Liver (tissue), 9 donors: ENCODE results near the gene ZNF629. TPM values are rescaled to one million over a fixed set of nuclear protein-coding genes. Genes with fewer than 3 reads are reported as not detected.

Experiments
- DNase-seq: peaks from one replicate; pipeline ENCODE4 v3.0.0-alpha.2; 2017; ENCODE audit warnings: low spot score
- H3K27ac ChIP-seq, 2 donors: one replicate each; pipeline ENCODE4 v1.7.0; 2013; ENCODE audit warnings: inconsistent platforms in 2 of 2, low read length in 2 of 2, control low read depth in 1 of 2, low read depth in 1 of 2, mild to moderate bottlenecking in 1 of 2
- H3K27me3 ChIP-seq, 4 donors: one replicate each; pipeline versions ENCODE4 v1.6.1 to v1.7.0; 2013; ENCODE audit warnings: low read length in 3 of 4, inconsistent platforms in 1 of 4, mild to moderate bottlenecking in 1 of 4, moderate library complexity in 1 of 4; ENCODE audit not compliant: control insufficient read depth in 4 of 4, insufficient read depth in 4 of 4
- H3K36me3 ChIP-seq, 4 donors: one replicate each; pipeline versions ENCODE4 v1.6.1 to v1.7.0; 2013; ENCODE audit warnings: low read length in 3 of 4, mild to moderate bottlenecking in 3 of 4, low read depth in 1 of 4, moderate library complexity in 1 of 4; ENCODE audit not compliant: control insufficient read depth in 4 of 4, insufficient read depth in 3 of 4
- H3K4me1 ChIP-seq, 4 donors: one replicate each; pipeline versions ENCODE4 v1.6.1 to v1.7.0; 2013; ENCODE audit warnings: low read length in 3 of 4, mild to moderate bottlenecking in 3 of 4, moderate library complexity in 1 of 4; ENCODE audit not compliant: control insufficient read depth in 4 of 4, insufficient read depth in 4 of 4
- H3K4me3 ChIP-seq, 3 donors: one replicate each; pipeline versions ENCODE4 v1.6.1 to v1.7.0; 2013; ENCODE audit warnings: low read length in 3 of 3, control low read depth in 1 of 3, low read depth in 1 of 3, mild to moderate bottlenecking in 1 of 3
- H3K9ac ChIP-seq, 2 donors: one replicate each; pipeline ENCODE4 v1.7.0; 2013; ENCODE audit warnings: low read length in 2 of 2, mild to moderate bottlenecking in 2 of 2, moderate library complexity in 2 of 2, control low read depth in 1 of 2, low read depth in 1 of 2
- H3K9me3 ChIP-seq, 4 donors: one replicate each; pipeline versions ENCODE4 v1.6.1 to v1.7.0; 2013; ENCODE audit warnings: low read length in 3 of 4; ENCODE audit not compliant: control insufficient read depth in 4 of 4
- CTCF ChIP-seq: fragments of 150-350 bp; IDR thresholded peaks from 2 replicates; pipeline ENCODE4 v1.5.1; 2017; ENCODE audit warnings: improper control_type of control experiment, low read depth, low read length; ENCODE audit not compliant: missing input control
- EGR1 ChIP-seq, 2 donors: IDR thresholded peaks; 2 replicates each; pipeline ENCODE4 v1.6.1; 2016 to 2018; ENCODE audit warnings: antibody characterized with exemption in 2 of 2, low read depth in 2 of 2
- FOXA1 ChIP-seq: IDR thresholded peaks from 2 replicates; pipeline ENCODE4 v1.6.1; 2016; ENCODE audit warnings: antibody characterized with exemption
- GABPA ChIP-seq, 2 donors: IDR thresholded peaks in 1 of 2; conservative IDR thresholded peaks in 1 of 2; 2 replicates each; pipeline ENCODE4 v1.6.1; 2016; ENCODE audit warnings: antibody characterized with exemption in 2 of 2, mild to moderate bottlenecking in 1 of 2, moderate library complexity in 1 of 2
- JUND ChIP-seq, 2 donors: IDR thresholded peaks; 2 replicates each; pipeline ENCODE4 v1.6.1; 2016; ENCODE audit warnings: antibody characterized with exemption in 2 of 2
- NR2F2 ChIP-seq: IDR thresholded peaks from 2 replicates; pipeline ENCODE4 v1.6.1; 2016; ENCODE audit warnings: antibody characterized with exemption
- RAD21 ChIP-seq, 2 donors: IDR thresholded peaks; 2 replicates each; pipeline ENCODE4 v1.6.1; 2016; ENCODE audit warnings: antibody characterized with exemption in 2 of 2, mild to moderate bottlenecking in 2 of 2
- REST ChIP-seq: IDR thresholded peaks from 2 replicates; pipeline ENCODE4 v1.6.1; 2016; ENCODE audit warnings: antibody characterized with exemption, mild to moderate bottlenecking
- RXRA ChIP-seq, 2 donors: IDR thresholded peaks; 2 replicates each; pipeline ENCODE4 v1.6.1; 2017 to 2018; ENCODE audit warnings: antibody characterized with exemption in 2 of 2, mild to moderate bottlenecking in 1 of 2
- SP1 ChIP-seq: IDR thresholded peaks from 2 replicates; pipeline ENCODE4 v1.6.1; 2018; ENCODE audit warnings: antibody characterized with exemption, mild to moderate bottlenecking
- YY1 ChIP-seq: IDR thresholded peaks from 2 replicates; pipeline ENCODE4 v1.6.1; 2016; ENCODE audit warnings: antibody characterized with exemption, mild to moderate bottlenecking
- WGBS: extraction: QIAGEN DNeasy Blood & Tissue Kit; methylation state at CpG from one replicate; pipeline ENCODE4 v1.1.7; 2013; 5-methylcytosine and 5-hydroxymethylcytosine counted together
- polyA plus RNA-seq, 2 donors: library from polyadenylated mRNA; stranded (reverse) in 1 of 2; unstranded in 1 of 2; fragments of 200-250 nt in 1 of 2; fragments of >200 nt in 1 of 2; fragmentation: Nextera tagmentation in 1 of 2; extraction: Ambion mirVana in 1 of 2; gene quantifications; one replicate each; pipeline versions ENCODE4 v1.2.1 to v1.2.3, GENCODE V29; 2013 to 2015
- total RNA-seq, 2 donors: library from RNA; depleted of rRNA; stranded (reverse); fragments of >200 nt; gene quantifications; one replicate each; pipeline ENCODE4 v1.2.3, GENCODE V29; 2014
- donor health status: healthy.
- donor health status: healthy.
- donor health status: healthy.
- donor health status: healthy.
- donor health status: healthy.

ZNF629 gene
- total and polyA plus RNA-seq, 4 donors: 0.86 to 4.2 (median 3.4) TPM

DNA sequence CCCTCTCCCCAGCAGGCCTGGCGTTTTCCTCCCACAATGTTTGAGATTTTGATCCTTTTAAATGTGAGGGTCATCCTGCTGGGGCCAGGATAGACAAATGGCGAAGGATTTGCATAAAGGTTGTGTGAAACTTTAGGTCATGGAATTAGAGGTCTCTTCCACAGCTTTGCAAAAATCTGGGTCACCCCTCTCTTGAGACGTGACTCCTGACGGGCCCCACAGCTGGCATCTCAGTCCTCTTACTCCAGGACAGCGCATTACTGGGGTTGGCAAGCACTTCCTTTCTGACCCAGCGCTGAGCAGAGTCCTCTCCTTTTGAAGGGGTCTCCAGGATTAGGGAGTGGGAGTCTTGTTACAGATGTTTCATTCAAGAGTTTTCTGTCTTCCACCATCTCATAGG, 7.4 kb downstream of the ZNF629 start:
- no peak overlapping the region for H3K27ac ChIP-seq
- H3K9ac ChIP-seq: no peak overlapping the region
- 86% methylated on average over 6 of the region's 6 CpGs for WGBS
- no peak for DNase-seq
- H3K36me3 ChIP-seq: peaks cover 0 to 17% (median 3%) of the 10 kb centered on the region in 4 donors
- no peaks in the 10 kb centered on the region for H3K9me3 ChIP-seq
- peaks cover 2 to 10% (median 6%) of the 10 kb centered on the region in 4 donors for H3K4me1 ChIP-seq
- no peak overlapping the region for H3K4me3 ChIP-seq
- H3K27me3 ChIP-seq: no peaks in the 10 kb centered on the region
- TF ChIP-seq CTCF (no peak), JUND (IDR thresholded peaks at IDR 0.05) (no peak), FOXA1 (no peak), GABPA (IDR thresholded peaks at IDR 0.05 in 1 of 2, conservative IDR thresholded peaks at IDR 0.05 in 1 of 2) (no peak), YY1 (no peak), RAD21 (IDR thresholded peaks at IDR 0.05) (no peak), REST (no peak)

GRCh38 chr16:30778549-30779244, 8.3 kb downstream of the ZNF629 start:
- 91% methylated on average over 14 of the region's 14 CpGs for WGBS
- Histone ChIP-seq H3K4me3 (no peak overlapping the region), H3K9me3 (no peaks in the 10 kb centered on the region), H3K27me3 (no peaks in the 10 kb centered on the region), H3K27ac (no peak overlapping the region), H3K9ac (no peak overlapping the region), H3K36me3 (peaks cover 3 to 22% (median 4%) of the 10 kb centered on the region in 4 donors), H3K4me1 (peaks cover 2 to 14% (median 7%) of the 10 kb centered on the region in 4 donors)
- DNase-seq: no peak
- TF ChIP-seq REST: no peak
- no peak for TF ChIP-seq EGR1 (IDR thresholded peaks at IDR 0.05; ENCODE audit: low read depth in 2 of 2)
- no peak for TF ChIP-seq RXRA (IDR thresholded peaks at IDR 0.05)
- no peak for TF ChIP-seq NR2F2
- no peak for TF ChIP-seq SP1
